SK-N-SH (cell line): ENCODE data around the gene CALB2. TPM values are rescaled to one million over a fixed set of nuclear protein-coding genes. Genes with fewer than 3 reads are reported as not detected.

Source experiments
- CTCF ChIA-PET: fragments of 300-600, 350-600 bp; formaldehyde crosslinking; extraction: SDS; loops from one replicate; lab custom pipeline; 2021; lab: Yijun Ruan, JAX
- POLR2A ChIA-PET: fragments of 350-600 bp; sonication (Branson Sonifier 250); formaldehyde crosslinking; extraction: SDS; loops from one replicate; lab custom pipeline; 2020; ENCODE audit warnings: antibody characterized with exemption, inconsistent platforms; lab: Yijun Ruan, JAX
- DNase-seq: peaks from one replicate; pipeline ENCODE4 v3.0.0; 2012
- H2AFZ ChIP-seq: fragments of 200-600 bp; sonication (generic); 2 replicates; pipeline ENCODE4 v1.8.1; 2016; ENCODE audit warnings: antibody characterized with exemption, mild to moderate bottlenecking, low read depth
- H3F3A ChIP-seq: fragments of 200-600 bp; sonication (generic); replicated peaks from 2 replicates; pipeline ENCODE3; 2016; ENCODE audit warnings: antibody characterized with exemption, mild to moderate bottlenecking; ENCODE audit not compliant: insufficient read depth
- H3K27ac ChIP-seq, 2 experiments: fragments of 200-500 bp in 1 of 2; fragments of 200-600 bp in 1 of 2; sonication (Bioruptor generic) in 1 of 2; sonication (generic), shearing (Covaris generic) in 1 of 2; 2 replicates each; pipeline versions ENCODE4 v1.5.1 to v1.6.1; 2014 to 2016; ENCODE audit warnings: low read depth in 2 of 2, inconsistent platforms in 1 of 2, low read length in 1 of 2, mild to moderate bottlenecking in 1 of 2, mixed read lengths in 1 of 2
- H3K27me3 ChIP-seq: fragments of 200-600 bp; sonication (generic), shearing (Covaris generic); 2 replicates; pipeline ENCODE4 v1.6.1; 2016; ENCODE audit warnings: mixed run types; ENCODE audit not compliant: insufficient read depth
- H3K36me3 ChIP-seq, 2 experiments: fragments of 200-500 bp in 1 of 2; fragments of 200-600 bp in 1 of 2; sonication (Bioruptor generic) in 1 of 2; sonication (generic) in 1 of 2; replicated peaks in 1 of 2; 2 replicates each; pipeline versions ENCODE3 to v1.5.1; 2014 to 2016; ENCODE audit warnings: low read length in 1 of 2, mild to moderate bottlenecking in 1 of 2; ENCODE audit not compliant: insufficient read depth in 2 of 2, control insufficient read depth in 1 of 2
- H3K4me1 ChIP-seq, 2 experiments: fragments of 200-500 bp in 1 of 2; fragments of 200-600 bp in 1 of 2; sonication (Bioruptor generic) in 1 of 2; sonication (generic), shearing (Covaris generic) in 1 of 2; 2 replicates each; pipeline versions ENCODE4 v1.5.1 to v1.6.1; 2014 to 2016; ENCODE audit warnings: low read depth in 1 of 2, low read length in 1 of 2, mixed run types in 1 of 2; ENCODE audit not compliant: insufficient read depth in 2 of 2, control insufficient read depth in 1 of 2
- H3K4me2 ChIP-seq: fragments of 200-600 bp; sonication (generic), shearing (Covaris generic); 2 replicates; pipeline ENCODE4 v1.6.1; 2017; ENCODE audit warnings: mixed run types
- H3K4me3 ChIP-seq, 2 experiments: fragments of 200-500 bp in 1 of 2; fragments of 200-600 bp in 1 of 2; sonication (Bioruptor generic) in 1 of 2; sonication (generic), shearing (Covaris generic) in 1 of 2; 2 replicates each; pipeline versions ENCODE4 v1.5.1 to v1.8.1; 2014 to 2016; ENCODE audit warnings: low read depth in 2 of 2, inconsistent platforms in 1 of 2, low read length in 1 of 2, mild to moderate bottlenecking in 1 of 2, mixed read lengths in 1 of 2, moderate library complexity in 1 of 2
- H3K79me2 ChIP-seq: fragments of 200-600 bp; sonication (generic); 2 replicates; pipeline ENCODE4 v1.8.1; 2017; ENCODE audit warnings: mild to moderate bottlenecking; ENCODE audit not compliant: insufficient read depth
- H3K9ac ChIP-seq: fragments of 200-600 bp; sonication (generic); 2 replicates; pipeline ENCODE4 v1.6.1; 2017; ENCODE audit warnings: mixed run types
- H3K9me2 ChIP-seq: fragments of 200-600 bp; sonication (generic); 2 replicates; pipeline ENCODE4 v1.6.1; 2017; ENCODE audit warnings: mixed run types
- H3K9me3 ChIP-seq: fragments of 200-600 bp; sonication (generic); 2 replicates; pipeline ENCODE4 v1.6.1; 2017; ENCODE audit warnings: mixed run types, mild to moderate bottlenecking, moderate library complexity
- H4K20me1 ChIP-seq: fragments of 200-600 bp; sonication (generic); 2 replicates; pipeline ENCODE4 v1.6.1; 2017; ENCODE audit warnings: mild to moderate bottlenecking, mixed run types; ENCODE audit not compliant: insufficient read depth
- FOXJ3 ChIP-seq: sonication (generic); formaldehyde crosslinking; IDR thresholded peaks from 2 replicates; pipeline ENCODE4 v1.5.1; 2020; ENCODE audit warnings: mild to moderate bottlenecking, missing genetic modification reagents
- FOXM1 ChIP-seq: IDR thresholded peaks from 2 replicates; pipeline ENCODE4 v1.4.0; 2012; ENCODE audit warnings: low read depth, mild to moderate bottlenecking
- REST ChIP-seq: IDR thresholded peaks from 2 replicates; pipeline ENCODE4 v1.6.1; 2012; ENCODE audit warnings: mild to moderate bottlenecking, low read depth, low read length, moderate library complexity
- TCF12 ChIP-seq: IDR thresholded peaks from 2 replicates; pipeline ENCODE4 v1.4.0; 2012
- USF1 ChIP-seq: IDR thresholded peaks from 2 replicates; pipeline ENCODE4 v1.4.0; 2012; ENCODE audit warnings: low read depth, borderline replicate concordance
- USF2 ChIP-seq: fragments of 150-350 bp; IDR thresholded peaks from 2 replicates; pipeline ENCODE4 v1.6.1; 2017; ENCODE audit warnings: antibody characterized with exemption, low read length, low read depth, borderline replicate concordance
- YY1 ChIP-seq: IDR thresholded peaks from 2 replicates; pipeline ENCODE4 v1.4.0; 2012; ENCODE audit warnings: low read depth, mild to moderate bottlenecking
- WGBS: methylation state at CpG from one replicate; pipeline ENCODE4 v1.1.6; 2017; ENCODE audit warnings: low lambda C conversion rate; 5-methylcytosine and 5-hydroxymethylcytosine counted together
- polyA plus RNA-seq, 3 experiments: library from polyadenylated mRNA; depleted of rRNA; stranded (reverse); fragments of >200 nt; gene quantifications; 2 replicates each; pipeline ENCODE4 v1.2.3, GENCODE V29; 2012

Gene CALB2
- polyA plus RNA-seq, 1 of the 3 experiments (the other 2 are of a cell fraction), result 0.12 TPM

GRCh38 chr16:71424626-71425025 lies 66.1 kb downstream of the CALB2 start:
- no peak for DNase-seq
- POLR2A ChIA-PET, result no interaction called here
- no peak overlapping the region for H3K27ac ChIP-seq
- no peaks in the 10 kb centered on the region; the same call in 1 of the 2 replicates for H3K9me3 ChIP-seq
- no peaks in the 10 kb centered on the region for H3F3A ChIP-seq
- no peak overlapping the region for H2AFZ ChIP-seq
- H4K20me1 ChIP-seq, result no peaks in the 10 kb centered on the region
- 13% methylated on average over 4 of the region's 6 CpGs for WGBS
- H3K4me3 ChIP-seq, result no peak overlapping the region
- H3K4me1 ChIP-seq, result no peaks in the 10 kb centered on the region; a peak in 1 of 4 replicates
- CTCF ChIA-PET, result interaction anchor here (1.6 kb wide), 1 partner anchor 12 kb away, joined by 11 read pairs; no protein-coding TSS in a partner anchor
- TF ChIP-seq USF2, result no peak
- TF ChIP-seq REST, result no peak
- no peak for TF ChIP-seq TCF12
- no peak for TF ChIP-seq FOXJ3 (CRISPR knock-in tag)
- TF ChIP-seq USF1, result no peak
- TF ChIP-seq, all 33 proteins: peak for 0
- H3K9ac ChIP-seq, result no peak overlapping the region
- H3K4me2 ChIP-seq, result no peak overlapping the region
- H3K36me3 ChIP-seq, result no peaks in the 10 kb centered on the region
- no peaks in the 10 kb centered on the region for H3K9me2 ChIP-seq
- no peaks in the 10 kb centered on the region for H3K79me2 ChIP-seq
- peaks cover 13% of the 10 kb centered on the region; the same call in 1 of the 2 replicates for H3K27me3 ChIP-seq

DNA sequence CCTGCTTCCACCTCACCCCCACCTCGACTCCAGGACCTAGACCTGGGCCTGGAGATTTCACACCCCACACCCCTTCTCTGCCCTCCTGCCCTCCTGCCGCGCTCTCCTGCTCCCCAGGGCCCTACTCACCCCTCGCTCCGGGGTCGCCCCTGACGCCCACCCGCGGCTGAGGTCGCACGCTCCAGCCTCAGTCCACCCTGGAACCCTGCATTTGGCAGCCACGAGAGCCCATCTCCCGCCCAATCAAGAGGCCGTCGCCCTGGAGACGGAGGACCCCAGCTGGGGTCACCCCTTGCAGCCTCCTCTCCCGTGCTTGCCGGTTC lies 67.2 kb downstream of the CALB2 start:
- Histone ChIP-seq H3K36me3 (no peaks in the 10 kb centered on the region), H3K4me2 (peak overlapping the region; percentile 62; the same call in 1 of the 2 replicates), H3K9ac (no peak overlapping the region), H3F3A (no peaks in the 10 kb centered on the region), H3K4me3 (peak overlapping the region; percentile 35 to 46; a peak in 2 of 4 replicates), H3K79me2 (no peaks in the 10 kb centered on the region), H4K20me1 (no peaks in the 10 kb centered on the region), H3K9me3 (no peaks in the 10 kb centered on the region; the same call in 1 of the 2 replicates), H3K27ac (no peak overlapping the region), H3K4me1 (no peaks in the 10 kb centered on the region; a peak in 1 of 4 replicates), H3K9me2 (no peaks in the 10 kb centered on the region), H3K27me3 (peaks cover 13% of the 10 kb centered on the region; the same call in 1 of the 2 replicates), H2AFZ (no peak overlapping the region)
- POLR2A ChIA-PET, result no interaction called here
- no peak for DNase-seq
- TF ChIP-seq FOXJ3 (CRISPR knock-in tag) (no peak), FOXM1 (no peak), YY1 (no peak), USF2 (no peak)
- 22% methylated on average over 16 of the region's 18 CpGs for WGBS
- CTCF ChIA-PET, result interaction anchor here (0.6 to 1.5 kb wide), 5 partner anchors 8 to 114 kb away, joined by 3 to 14 read pairs (median 3); no protein-coding TSS in a partner anchor
